Gastrocnemius medialis (tissue), 4 donors: Measurements from ENCODE around the gene ENG. TPM values are rescaled to one million over a fixed set of nuclear protein-coding genes. Genes with fewer than 3 reads are reported as not detected.
"Not testable (repeated sequence)": the region's sequence is repeated elsewhere in the genome, so short reads cannot be mapped to it uniquely, and the experiment has no call there.

Source experiments
- ATAC-seq, 2 donors: fragments of 150-250 bp; one replicate each; pipeline ENCODE4 v1.9.1; 2016
- DNase-seq, 2 donors: peaks; one replicate each; pipeline ENCODE4 v3.0.0-alpha.2; 2019
- H3K27ac ChIP-seq, 4 donors: fragments of 200-600 bp; sonication (generic); 1 replicate in 1 of 4; 2 replicates in 3 of 4; pipeline ENCODE4 v1.5.1; 2016 to 2018; ENCODE audit warnings: mild to moderate bottlenecking in 2 of 4, moderate library complexity in 1 of 4
- H3K27me3 ChIP-seq, 3 donors: fragments of 200-600 bp; sonication (generic) in 2 of 3; 1 replicate in 1 of 3; 2 replicates in 2 of 3; pipeline versions ENCODE4 v1.5.1 to v1.6.0; 2016 to 2019; ENCODE audit warnings: mild to moderate bottlenecking in 1 of 3, moderate library complexity in 1 of 3
- H3K36me3 ChIP-seq, 2 donors: fragments of 200-600 bp; sonication (generic) in 1 of 2; one replicate each; pipeline ENCODE4 v1.5.1; 2017 to 2018
- H3K4me1 ChIP-seq, 2 donors: fragments of 200-600 bp; sonication (generic) in 1 of 2; one replicate each; pipeline ENCODE4 v1.5.1; 2016 to 2017; ENCODE audit warnings: mild to moderate bottlenecking in 2 of 2
- H3K4me3 ChIP-seq, 4 donors: fragments of 200-600 bp; sonication (generic) in 3 of 4; 1 replicate in 1 of 4; 2 replicates in 3 of 4; pipeline ENCODE4 v1.5.1; 2016 to 2019; ENCODE audit warnings: mild to moderate bottlenecking in 2 of 4
- H3K9me3 ChIP-seq, 3 donors: fragments of 200-600 bp; sonication (generic) in 2 of 3; 1 replicate in 1 of 3; 2 replicates in 2 of 3; pipeline ENCODE4 v1.5.1; 2016 to 2019
- POLR2A ChIP-seq, 2 donors: fragments of 450-650 bp; IDR thresholded peaks; one replicate each; pipeline ENCODE4 v1.6.1; 2017; ENCODE audit warnings: antibody characterized with exemption in 2 of 2, mild to moderate bottlenecking in 2 of 2, moderate library complexity in 2 of 2
- in situ Hi-C, 4 donors: fragments of 200-750 bp; cut with MboI; loops; one replicate each; pipeline versions ENCODE4 v1.15.0 to v1.8.0; 2017; ENCODE audit warnings: low sequenced_read_pairs in 4 of 4
- intact Hi-C: fragments of 100-400 bp; cut with DNase I; formaldehyde crosslinking; loops from one replicate; pipeline ENCODE4 v1.15.1; 2023; ENCODE audit warnings: low total_unique reads
- total RNA-seq, 4 donors: library from RNA; depleted of rRNA; stranded (reverse); fragments of >200 nt; gene quantifications; one replicate each; pipeline versions ENCODE4 v1.1.0 to v1.2.3, GENCODE V29; 2016
- TF ChIP-seq, protein P1 (sequence below), 5 experiments: fragments of 450-650 bp in 3 of 5; fragments of 200-600 bp in 2 of 5; sonication (generic) in 2 of 5; IDR thresholded peaks in 4 of 5; conservative IDR thresholded peaks in 1 of 5; 1 replicate in 4 of 5; 2 replicates in 1 of 5; pipeline ENCODE4 v1.5.1; 2016 to 2019; ENCODE audit warnings: antibody characterized with exemption in 5 of 5, mild to moderate bottlenecking in 3 of 5, moderate library complexity in 3 of 5

Gene ENG
- total RNA-seq, 4 donors from 2014 or later: 27.4 to 49.8 (median 32.6) TPM

DNA sequence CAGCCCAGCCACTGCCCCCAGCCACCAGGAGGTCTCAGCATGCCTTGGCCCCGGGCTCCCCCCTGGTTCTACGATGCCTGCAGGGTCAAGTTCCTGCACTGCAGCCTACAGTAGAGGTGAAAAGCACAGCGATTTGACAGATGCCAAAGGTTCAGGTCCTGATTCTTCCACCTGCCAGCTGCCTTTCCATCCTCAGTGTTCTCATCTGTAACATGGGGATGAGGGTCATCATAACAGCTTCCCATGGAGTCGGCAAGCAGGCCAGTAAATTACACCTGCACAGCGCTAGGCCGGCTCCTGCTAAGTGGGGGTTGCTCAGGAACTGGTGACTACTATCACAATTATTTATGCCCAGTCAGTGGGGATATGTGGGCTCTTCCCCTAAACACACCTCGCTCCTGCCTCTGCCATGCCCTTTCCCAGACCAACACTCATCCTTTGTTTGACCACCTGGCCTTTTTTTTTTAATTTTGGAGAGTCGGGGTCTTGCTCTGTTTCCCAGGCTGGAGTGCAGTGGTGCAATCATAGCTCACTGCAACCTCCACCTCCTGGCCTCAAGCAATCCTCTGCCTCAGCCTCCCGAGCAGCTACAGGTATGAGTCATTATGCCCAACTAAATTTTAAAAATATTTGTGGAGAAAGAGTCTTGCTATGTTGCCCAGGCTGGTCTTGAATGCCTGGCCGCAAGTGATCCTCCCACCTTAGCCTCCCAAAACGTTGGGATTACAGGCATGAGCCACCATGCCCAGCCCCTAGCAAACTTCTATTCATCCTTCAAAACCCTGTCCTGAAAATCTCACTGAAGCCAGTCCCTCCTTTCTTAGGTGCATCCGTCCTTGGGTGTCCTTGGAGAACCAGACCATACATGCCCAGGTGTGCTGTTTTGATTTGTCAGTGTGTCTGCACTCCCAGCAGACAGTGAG, 6.4 kb downstream of the ENG start:
- H3K27me3 ChIP-seq: no peaks in the 10 kb centered on the region
- H3K4me1 ChIP-seq: peaks cover 6 to 25% of the 10 kb centered on the region in 2 donors
- H3K4me3 ChIP-seq: peak overlapping the region in 3 of 4 donors; percentile 5 to 15 (median 13)
- no peaks in the 10 kb centered on the region for H3K9me3 ChIP-seq
- no peak for DNase-seq
- TF ChIP-seq, protein P1, sequence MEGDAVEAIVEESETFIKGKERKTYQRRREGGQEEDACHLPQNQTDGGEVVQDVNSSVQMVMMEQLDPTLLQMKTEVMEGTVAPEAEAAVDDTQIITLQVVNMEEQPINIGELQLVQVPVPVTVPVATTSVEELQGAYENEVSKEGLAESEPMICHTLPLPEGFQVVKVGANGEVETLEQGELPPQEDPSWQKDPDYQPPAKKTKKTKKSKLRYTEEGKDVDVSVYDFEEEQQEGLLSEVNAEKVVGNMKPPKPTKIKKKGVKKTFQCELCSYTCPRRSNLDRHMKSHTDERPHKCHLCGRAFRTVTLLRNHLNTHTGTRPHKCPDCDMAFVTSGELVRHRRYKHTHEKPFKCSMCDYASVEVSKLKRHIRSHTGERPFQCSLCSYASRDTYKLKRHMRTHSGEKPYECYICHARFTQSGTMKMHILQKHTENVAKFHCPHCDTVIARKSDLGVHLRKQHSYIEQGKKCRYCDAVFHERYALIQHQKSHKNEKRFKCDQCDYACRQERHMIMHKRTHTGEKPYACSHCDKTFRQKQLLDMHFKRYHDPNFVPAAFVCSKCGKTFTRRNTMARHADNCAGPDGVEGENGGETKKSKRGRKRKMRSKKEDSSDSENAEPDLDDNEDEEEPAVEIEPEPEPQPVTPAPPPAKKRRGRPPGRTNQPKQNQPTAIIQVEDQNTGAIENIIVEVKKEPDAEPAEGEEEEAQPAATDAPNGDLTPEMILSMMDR (IDR thresholded peaks at IDR 0.05 in 4 of 5, conservative IDR thresholded peaks at IDR 0.05 in 1 of 5): no peak
- TF ChIP-seq POLR2A (IDR thresholded peaks at IDR 0.05): no peak
- intact Hi-C loops: no loop called here
- ATAC-seq: no peak
- peak overlapping the region; percentile 50 to 76 (median 62) for H3K27ac ChIP-seq
- no peaks in the 10 kb centered on the region for H3K36me3 ChIP-seq
- in situ Hi-C loops: no loop called here

DNA sequence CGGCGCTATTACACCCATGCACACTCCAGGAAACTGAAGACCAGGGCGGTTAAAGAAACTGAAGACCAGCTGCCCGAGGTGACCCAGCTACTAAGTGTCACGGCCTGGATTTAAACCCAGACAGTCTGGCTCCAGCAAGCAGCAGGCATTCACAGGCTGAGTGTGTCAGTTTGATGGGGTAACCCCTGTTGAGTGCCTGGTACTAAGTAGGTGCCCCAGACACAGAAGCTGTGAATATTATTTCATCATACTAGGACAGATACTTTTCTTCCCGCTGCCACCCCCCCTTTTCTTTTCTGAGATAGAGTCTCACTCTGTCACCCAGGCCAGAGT, 7.3 kb downstream of the ENG start:
- ATAC-seq: peak; percentile 13 to 75

DNA sequence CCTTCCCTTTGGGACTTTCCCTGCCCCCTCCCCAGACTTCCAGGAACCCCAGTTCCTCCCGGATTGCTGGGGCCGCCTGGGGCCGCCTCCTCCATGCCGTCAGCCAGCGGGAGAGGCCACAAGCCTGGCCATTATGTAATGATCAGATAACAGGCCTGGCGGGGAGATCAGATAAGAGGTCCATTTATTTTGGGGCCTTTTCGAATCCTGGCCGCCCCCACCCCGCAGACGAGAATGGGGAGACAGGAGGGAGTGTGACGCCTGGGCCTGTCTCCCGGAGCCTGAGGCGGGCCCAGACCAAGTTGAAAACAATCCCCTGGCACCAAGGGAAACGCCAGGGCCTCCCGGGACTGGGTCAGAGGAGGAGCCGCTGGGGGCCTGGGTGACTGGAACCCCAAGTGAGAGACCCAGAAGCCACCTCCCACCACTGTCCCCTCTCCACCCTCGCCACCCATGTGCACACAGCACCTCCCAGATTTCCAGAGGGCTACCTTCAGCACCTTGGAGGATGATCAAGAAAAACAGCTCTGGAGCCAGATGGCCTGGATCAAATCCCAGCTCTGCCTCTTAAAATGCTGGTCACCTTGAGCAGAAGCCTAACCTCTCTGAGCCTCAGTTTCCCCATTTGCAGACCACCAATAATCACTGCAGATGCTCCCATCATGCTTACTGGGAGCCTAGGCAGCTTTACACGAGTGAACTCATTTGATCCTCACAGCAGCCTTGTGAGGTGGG, 7.8 kb downstream of the ENG start:
- no peak for DNase-seq
- Histone ChIP-seq H3K4me3 (peak overlapping the region; percentile 13 to 29 (median 16)), H3K4me1 (peaks cover 5 to 25% of the 10 kb centered on the region in 2 donors), H3K27ac (peak overlapping the region; percentile 50 to 76 (median 62)), H3K27me3 (no peaks in the 10 kb centered on the region), H3K36me3 (no peaks in the 10 kb centered on the region), H3K9me3 (no peaks in the 10 kb centered on the region)
- peak; percentile 18 to 32 for ATAC-seq
- intact Hi-C loops: no loop called here
- TF ChIP-seq POLR2A (IDR thresholded peaks at IDR 0.05): no peak
- TF ChIP-seq, protein P1 (IDR thresholded peaks at IDR 0.05 in 4 of 5, conservative IDR thresholded peaks at IDR 0.05 in 1 of 5): no peak
- in situ Hi-C loops: no loop called here

More for the DNA sequence above, 7.3 kb downstream of the ENG start:
- Histone ChIP-seq H3K36me3 (no peaks in the 10 kb centered on the region), H3K4me1 (peaks cover 5 to 25% of the 10 kb centered on the region in 2 donors), H3K9me3 (no peaks in the 10 kb centered on the region), H3K4me3 (peak overlapping the region; percentile 13 to 29 (median 16)), H3K27ac (peak overlapping the region; percentile 50 to 76 (median 62)), H3K27me3 (no peaks in the 10 kb centered on the region)
- peak in 1 of 2 donors; percentile 50 for DNase-seq
- in situ Hi-C loops (no loop called here), intact Hi-C loops (no loop called here)
- TF ChIP-seq POLR2A (IDR thresholded peaks at IDR 0.05): no peak
- TF ChIP-seq, protein P1 (IDR thresholded peaks at IDR 0.05 in 4 of 5, conservative IDR thresholded peaks at IDR 0.05 in 1 of 5): no peak

DNA sequence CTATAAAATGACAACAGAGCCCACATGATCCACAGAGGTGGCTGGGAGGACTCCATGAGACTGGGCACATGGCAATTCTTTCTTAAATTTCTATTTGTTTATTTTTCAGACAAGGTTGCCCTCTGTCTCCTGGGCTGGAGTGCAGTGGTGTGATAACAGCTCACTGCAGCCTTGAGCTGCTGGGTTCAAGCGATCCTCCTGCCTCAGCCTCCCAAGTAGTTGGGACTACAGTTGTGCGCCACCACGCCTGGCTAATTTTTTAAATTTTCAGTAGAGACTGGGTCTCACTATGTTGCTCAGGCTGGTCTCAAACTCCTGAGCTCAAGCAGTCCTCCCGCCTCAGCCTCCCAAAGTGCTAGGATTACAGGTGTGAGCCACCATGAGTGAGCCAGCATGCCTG, 8.8 kb downstream of the ENG start:
- ATAC-seq, in situ Hi-C loops, DNase-seq, H3K36me3 ChIP-seq, intact Hi-C loops, H3K27me3 ChIP-seq, H3K9me3 ChIP-seq: not testable (repeated sequence)
- H3K4me1 ChIP-seq: peaks cover 6 to 25% of the 10 kb centered on the region in 2 donors
- peak overlapping the region in 1 of 4 donors; percentile 15 for H3K4me3 ChIP-seq
- H3K27ac ChIP-seq: peak overlapping the region; percentile 50 to 76 (median 62)

DNA sequence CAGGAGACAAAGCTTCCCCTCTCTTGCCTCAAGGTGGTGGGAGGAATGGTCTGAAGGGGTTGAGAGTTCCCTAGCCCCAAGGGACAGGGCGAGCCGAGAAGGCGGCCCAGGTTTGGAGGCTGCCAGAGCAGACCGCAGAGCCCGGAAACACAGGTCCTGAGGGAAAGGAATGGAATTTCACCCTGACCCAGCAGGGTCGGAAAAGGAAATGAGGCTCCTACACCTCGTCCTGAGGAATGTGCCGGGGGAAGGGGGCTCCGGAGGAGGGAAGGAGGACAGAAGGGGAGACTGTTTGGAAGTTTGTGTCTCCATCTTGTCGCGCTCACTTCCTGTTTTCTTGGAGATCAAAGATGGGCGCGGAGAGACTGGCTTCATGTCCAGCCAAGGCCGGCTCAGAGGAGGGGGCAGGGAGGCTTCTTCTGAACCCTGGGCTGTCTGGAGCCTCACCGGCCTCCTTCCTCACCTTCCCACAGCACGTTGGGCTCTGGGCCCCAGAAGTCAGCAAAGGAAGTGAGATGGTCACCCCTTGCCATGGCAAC, 9.6 kb downstream of the ENG start:
- intact Hi-C loops: no loop called here
- no peaks in the 10 kb centered on the region for H3K36me3 ChIP-seq
- peak overlapping the region; percentile 50 to 76 (median 62) for H3K27ac ChIP-seq
- ATAC-seq (peak; percentile 32 to 57), DNase-seq (no peak)
- no peaks in the 10 kb centered on the region for H3K27me3 ChIP-seq
- TF ChIP-seq, protein P1 (IDR thresholded peaks at IDR 0.05 in 4 of 5, conservative IDR thresholded peaks at IDR 0.05 in 1 of 5): no peak
- no peak for TF ChIP-seq POLR2A (IDR thresholded peaks at IDR 0.05)
- peaks cover 10 to 25% of the 10 kb centered on the region in 2 donors for H3K4me1 ChIP-seq
- H3K9me3 ChIP-seq: no peaks in the 10 kb centered on the region
- no peak overlapping the region for H3K4me3 ChIP-seq
- in situ Hi-C loops: no loop called here
